CD14-positive monocyte (primary cell): Measurements from ENCODE around the gene RGS19. TPM values are rescaled to one million over a fixed set of nuclear protein-coding genes. Genes with fewer than 3 reads are reported as not detected.

ENCODE experiments used
- DNase-seq, 3 donors: peaks; one replicate each; pipeline ENCODE4 v3.0.0-alpha.2; 2011 to 2022
- H2AFZ ChIP-seq: 2 replicates; pipeline ENCODE4 v1.6.0; 2012; ENCODE audit warnings: mild to moderate bottlenecking, low read depth, low read length, inconsistent platforms; ENCODE audit not compliant: insufficient read depth, poor library complexity, severe bottlenecking
- H3K27ac ChIP-seq, 2 donors: 1 replicate in 1 of 2; 2 replicates in 1 of 2; pipeline ENCODE4 v1.5.1; 2012 to 2013; ENCODE audit warnings: low read length in 2 of 2, control low read depth in 1 of 2, inconsistent platforms in 1 of 2, low read depth in 1 of 2, mild to moderate bottlenecking in 1 of 2
- H3K27me3 ChIP-seq, 2 donors: one replicate each; pipeline versions ENCODE4 v1.6.0 to v1.6.1; 2011 to 2013; ENCODE audit warnings: low read length in 2 of 2; ENCODE audit not compliant: control insufficient read depth in 2 of 2, insufficient read depth in 2 of 2
- H3K36me3 ChIP-seq, 2 donors: replicated peaks in 1 of 2; 1 replicate in 1 of 2; 2 replicates in 1 of 2; pipeline versions ENCODE4 v1.5.1 to v1.6.1; 2012 to 2013; ENCODE audit warnings: low read length in 2 of 2, control low read depth in 1 of 2, inconsistent platforms in 1 of 2, mild to moderate bottlenecking in 1 of 2; ENCODE audit not compliant: insufficient read depth in 2 of 2, control insufficient read depth in 1 of 2
- H3K4me1 ChIP-seq, 2 donors: 1 replicate in 1 of 2; 2 replicates in 1 of 2; pipeline versions ENCODE4 v1.5.1 to v1.6.1; 2012 to 2013; ENCODE audit warnings: low read length in 2 of 2, control low read depth in 1 of 2, inconsistent platforms in 1 of 2, mild to moderate bottlenecking in 1 of 2, moderate library complexity in 1 of 2; ENCODE audit not compliant: insufficient read depth in 2 of 2, control insufficient read depth in 1 of 2
- H3K4me2 ChIP-seq: replicated peaks from 2 replicates; pipeline ENCODE3; 2012; ENCODE audit warnings: low read length, moderate library complexity, mild to moderate bottlenecking; ENCODE audit not compliant: poor library complexity, severe bottlenecking; ENCODE audit errors: extremely low read depth
- H3K4me3 ChIP-seq, 3 experiments: fragments of 200-600 bp in 1 of 3; sonication (generic) in 1 of 3; replicated peaks in 1 of 3; 1 replicate in 2 of 3; 2 replicates in 1 of 3; pipeline ENCODE4 v1.5.1; 2011 to 2013; ENCODE audit warnings: low read length in 3 of 3, mild to moderate bottlenecking in 3 of 3, control low read depth in 2 of 3, low read depth in 2 of 3, inconsistent platforms in 1 of 3, moderate library complexity in 1 of 3
- H3K79me2 ChIP-seq: 2 replicates; pipeline ENCODE4 v1.6.0; 2012; ENCODE audit warnings: mild to moderate bottlenecking, control low read depth, inconsistent platforms, low read length, moderate library complexity; ENCODE audit not compliant: insufficient read depth
- H3K9ac ChIP-seq: 2 replicates; pipeline ENCODE4 v1.6.0; 2017; ENCODE audit warnings: low read length, mild to moderate bottlenecking; ENCODE audit not compliant: insufficient read depth, poor library complexity, severe bottlenecking
- H3K9me3 ChIP-seq, 2 donors: replicated peaks in 1 of 2; 1 replicate in 1 of 2; 2 replicates in 1 of 2; pipeline versions ENCODE4 v1.5.1 to v1.6.1; 2012 to 2013; ENCODE audit warnings: low read length in 2 of 2, control low read depth in 1 of 2; ENCODE audit not compliant: control insufficient read depth in 1 of 2, insufficient read depth in 1 of 2
- H4K20me1 ChIP-seq: 2 replicates; pipeline ENCODE4 v1.6.0; 2012; ENCODE audit warnings: mild to moderate bottlenecking, low read length, control low read depth, moderate library complexity; ENCODE audit not compliant: insufficient read depth
- H3K27ac Mint-ChIP-seq, 7 donors: one replicate each; pipeline ENCODE4 v1.8.0; 2020; ENCODE audit warnings: mild to moderate bottlenecking in 7 of 7, mixed read lengths in 7 of 7, moderate library complexity in 6 of 7, inconsistent platforms in 2 of 7
- H3K27me3 Mint-ChIP-seq, 3 donors: one replicate each; pipeline ENCODE4 v1.8.0; 2021 to 2022; ENCODE audit warnings: low read depth in 3 of 3, mild to moderate bottlenecking in 3 of 3, mixed read lengths in 3 of 3, moderate library complexity in 3 of 3, inconsistent platforms in 1 of 3
- H3K36me3 Mint-ChIP-seq, 2 donors: one replicate each; pipeline ENCODE4 v1.8.0; 2020; ENCODE audit warnings: mixed read lengths in 2 of 2, inconsistent platforms in 1 of 2, mild to moderate bottlenecking in 1 of 2
- H3K4me1 Mint-ChIP-seq: one replicate; pipeline ENCODE4 v1.8.0; 2020; ENCODE audit warnings: mild to moderate bottlenecking, mixed read lengths
- H3K4me3 Mint-ChIP-seq, 2 donors: one replicate each; pipeline ENCODE4 v1.8.0; 2020; ENCODE audit warnings: mild to moderate bottlenecking in 2 of 2, mixed read lengths in 2 of 2, moderate library complexity in 1 of 2
- H3K9me3 Mint-ChIP-seq, 7 donors: one replicate each; pipeline ENCODE4 v1.8.0; 2020 to 2022; ENCODE audit warnings: mixed read lengths in 7 of 7, mild to moderate bottlenecking in 6 of 7, moderate library complexity in 6 of 7, inconsistent platforms in 2 of 7
- CTCF ChIP-seq: fragments of 200-600 bp; IDR thresholded peaks from one replicate; pipeline ENCODE4 v1.8.0; 2022; ENCODE audit warnings: antibody characterized with exemption, mild to moderate bottlenecking
- WGBS: methylation state at CpG from one replicate; pipeline ENCODE4 v1.1.5; 2013; ENCODE audit warnings: missing lambda C conversion rate; ENCODE audit not compliant: insufficient coverage; 5-methylcytosine and 5-hydroxymethylcytosine counted together
- intact Hi-C, 2 donors: fragments of 100-400 bp; cut with micrococcal nuclease; formaldehyde crosslinking; loops; one replicate each; pipeline versions ENCODE4 v1.15.0 to v1.15.1; 2023
- polyA plus RNA-seq, 3 donors: library from polyadenylated mRNA; depleted of rRNA in 1 of 3; unstranded in 2 of 3; stranded (reverse) in 1 of 3; fragments of 300-500 nt in 2 of 3; fragments of >200 nt in 1 of 3; fragmentation: Illumina TruSeq in 2 of 3; gene quantifications; 1 replicate in 2 of 3; 2 replicates in 1 of 3; pipeline ENCODE4 v1.2.3, GENCODE V29; 2012 to 2021

Gene RGS19
- polyA plus RNA-seq, 3 donors = 235 to 280 (median 244) TPM

- H3K4me3 Mint-ChIP-seq = peak within 1 kb of the TSS; percentile 9 to 89
Observed at GRCh38 chr20:64106981-64107735, 27.8 kb upstream of the RGS19 start, which contains the start of gene NPBWR2. Gene NPBWR2 (minus strand): TSS chr20:64107565. CDS start chr20:64106831, 734 bp downstream.

More at GRCh38 chr20:64106981-64107735, 27.8 kb upstream of the RGS19 start, which contains the start of gene NPBWR2:
- no peak for TF ChIP-seq CTCF
- Mint-ChIP-seq H3K36me3 (no peaks in the 10 kb centered on the region), H3K9me3 (peaks cover 0 to 2% (median 0%) of the 10 kb centered on the region in 7 donors), H3K27me3 (peaks cover 24 to 39% (median 38%) of the 10 kb centered on the region in 3 donors), H3K4me1 (peaks cover 15% of the 10 kb centered on the region), H3K27ac (no peak within 1 kb of the TSS)
- no peak within 1 kb of the TSS for H3K27ac ChIP-seq
- intact Hi-C loops = no loop called here
- no peaks in the 10 kb centered on the region for H4K20me1 ChIP-seq
- no peaks in the 10 kb centered on the region for H3K36me3 ChIP-seq
- peak within 1 kb of the TSS; percentile 45 for H3K4me2 ChIP-seq
- H3K79me2 ChIP-seq = no peaks in the 10 kb centered on the region
- H3K9me3 ChIP-seq = no peaks in the 10 kb centered on the region
- H3K9ac ChIP-seq = no peak within 1 kb of the TSS
- H3K4me3 ChIP-seq = no peak within 1 kb of the TSS
- H2AFZ ChIP-seq = peak within 1 kb of the TSS; percentile 61
- H3K4me1 ChIP-seq = peaks cover 9 to 14% of the 10 kb centered on the region in 2 donors
- 64% methylated on average over 17 of the region's 22 CpGs for WGBS
- DNase-seq = no peak
- peaks cover 3 to 16% of the 10 kb centered on the region in 2 donors for H3K27me3 ChIP-seq
